HepG2 (cell line): ENCODE results near the gene STIMATE. TPM values are rescaled to one million over a fixed set of nuclear protein-coding genes. Genes with fewer than 3 reads are reported as not detected.

Source experiments
- BRD4 ChIP-seq: sonication (generic); formaldehyde crosslinking; IDR thresholded peaks from 2 replicates; pipeline ENCODE4 v1.4.0; 2020; ENCODE audit warnings: missing genetic modification reagents
- DMAP1 ChIP-seq: IDR thresholded peaks from 2 replicates; pipeline ENCODE4 v1.6.1; 2016
- FOXA1 ChIP-seq, 2 experiments: fragments of 450-650 bp in 1 of 2; sonication (generic) in 1 of 2; formaldehyde crosslinking in 1 of 2; IDR thresholded peaks; 2 replicates each; pipeline versions ENCODE4 v1.4.0 to v1.6.1; 2016 to 2020; ENCODE audit warnings: missing genetic modification reagents in 1 of 2
- MED13 ChIP-seq: sonication (generic); formaldehyde crosslinking; IDR thresholded peaks from 2 replicates; pipeline ENCODE4 v1.5.0; 2020; ENCODE audit warnings: missing genetic modification reagents
- NKX3-1 ChIP-seq: sonication (generic); formaldehyde crosslinking; IDR thresholded peaks from 2 replicates; pipeline ENCODE4 v1.5.0; 2020; ENCODE audit warnings: missing genetic modification reagents
- PHB2 ChIP-seq: fragments of 450-650 bp; IDR thresholded peaks from 2 replicates; pipeline ENCODE4 v1.6.1; 2018; ENCODE audit not compliant: partially characterized antibody
- RAD21 ChIP-seq: fragments of 450-650 bp; formaldehyde crosslinking; IDR thresholded peaks from 2 replicates; pipeline ENCODE4 v1.5.0; 2020; ENCODE audit warnings: mild to moderate bottlenecking
- THAP11 ChIP-seq: IDR thresholded peaks from 2 replicates; pipeline ENCODE4 v1.6.1; 2016; ENCODE audit warnings: missing biosample characterization, missing genetic modification reagents
- ZBTB3 ChIP-seq: sonication (generic); formaldehyde crosslinking; IDR thresholded peaks from 2 replicates; pipeline ENCODE4 v1.4.0; 2020; ENCODE audit warnings: low read depth, mild to moderate bottlenecking, moderate library complexity, missing genetic modification reagents, borderline replicate concordance
- ZMYM3 ChIP-seq: sonication (generic); formaldehyde crosslinking; IDR thresholded peaks from 2 replicates; pipeline ENCODE4 v1.5.1; 2020; ENCODE audit warnings: mild to moderate bottlenecking, missing genetic modification reagents
- ZNF143 ChIP-seq: sonication (generic); formaldehyde crosslinking; IDR thresholded peaks from 2 replicates; pipeline ENCODE4 v1.4.0; 2020; ENCODE audit warnings: missing genetic modification reagents
- ZNF354B ChIP-seq: sonication (generic); formaldehyde crosslinking; IDR thresholded peaks from 2 replicates; pipeline ENCODE4 v1.8.0; 2022; ENCODE audit warnings: mild to moderate bottlenecking, missing genetic modification reagents
- ZNF597 ChIP-seq: sonication (generic); formaldehyde crosslinking; IDR thresholded peaks from 2 replicates; pipeline ENCODE4 v1.5.0; 2020; ENCODE audit warnings: missing genetic modification reagents
- ZNF646 ChIP-seq: sonication (generic); formaldehyde crosslinking; IDR thresholded peaks from 2 replicates; pipeline ENCODE4 v1.9.0; 2021; ENCODE audit warnings: mild to moderate bottlenecking, missing genetic modification reagents
- ZNF670 ChIP-seq: sonication (generic); formaldehyde crosslinking; IDR thresholded peaks from 2 replicates; pipeline ENCODE4 v1.8.0; 2022; ENCODE audit warnings: mild to moderate bottlenecking, missing genetic modification reagents, borderline replicate concordance
- polyA plus RNA-seq, 8 experiments: library from polyadenylated mRNA; depleted of rRNA in 3 of 8; stranded (reverse) in 7 of 8; unstranded in 1 of 8; fragments of >200 nt; fragmentation: Illumina TruSeq in 4 of 8; extraction: Trizol in 4 of 8; gene quantifications; 2 replicates each; pipeline versions ENCODE4 v1.2.1 to v1.2.3, GENCODE V29; 2011 to 2016; ENCODE audit warnings: low read depth in 4 of 8, missing spikeins in 1 of 8, mixed read lengths in 1 of 8; ENCODE audit not compliant: insufficient read depth in 1 of 8
- total RNA-seq, 5 experiments: library from RNA; depleted of rRNA; stranded (reverse); fragments of >200 nt; fragmentation: Illumina TruSeq; extraction: Trizol; gene quantifications; 2 replicates each; pipeline ENCODE4 v1.2.3, GENCODE V29; 2016; ENCODE audit warnings: low read depth in 1 of 5
- TF ChIP-seq, protein P1 (sequence below): sonication (generic); formaldehyde crosslinking; IDR thresholded peaks from 2 replicates; pipeline ENCODE4 v1.4.0; 2020; ENCODE audit warnings: missing genetic modification reagents
- TF ChIP-seq, protein P2 (sequence below): sonication (generic); formaldehyde crosslinking; IDR thresholded peaks from 2 replicates; pipeline ENCODE4 v1.5.1; 2020; ENCODE audit warnings: missing genetic modification reagents, mild to moderate bottlenecking, borderline replicate concordance
- TF ChIP-seq, protein P3 (sequence below): sonication (generic); formaldehyde crosslinking; IDR thresholded peaks from 2 replicates; pipeline ENCODE4 v1.8.0; 2022; ENCODE audit warnings: missing genetic modification reagents, mild to moderate bottlenecking, borderline replicate concordance

STIMATE gene
- total and polyA plus RNA-seq, 2 of the 13 experiments (the other 11 are each of a cell fraction or from before 2014, with no cell fraction given) = 5.7 to 11.7 TPM

GRCh38 chr3:52787246-52787645, 110.1 kb downstream of the STIMATE start (continued):
- TF ChIP-seq, protein P1, sequence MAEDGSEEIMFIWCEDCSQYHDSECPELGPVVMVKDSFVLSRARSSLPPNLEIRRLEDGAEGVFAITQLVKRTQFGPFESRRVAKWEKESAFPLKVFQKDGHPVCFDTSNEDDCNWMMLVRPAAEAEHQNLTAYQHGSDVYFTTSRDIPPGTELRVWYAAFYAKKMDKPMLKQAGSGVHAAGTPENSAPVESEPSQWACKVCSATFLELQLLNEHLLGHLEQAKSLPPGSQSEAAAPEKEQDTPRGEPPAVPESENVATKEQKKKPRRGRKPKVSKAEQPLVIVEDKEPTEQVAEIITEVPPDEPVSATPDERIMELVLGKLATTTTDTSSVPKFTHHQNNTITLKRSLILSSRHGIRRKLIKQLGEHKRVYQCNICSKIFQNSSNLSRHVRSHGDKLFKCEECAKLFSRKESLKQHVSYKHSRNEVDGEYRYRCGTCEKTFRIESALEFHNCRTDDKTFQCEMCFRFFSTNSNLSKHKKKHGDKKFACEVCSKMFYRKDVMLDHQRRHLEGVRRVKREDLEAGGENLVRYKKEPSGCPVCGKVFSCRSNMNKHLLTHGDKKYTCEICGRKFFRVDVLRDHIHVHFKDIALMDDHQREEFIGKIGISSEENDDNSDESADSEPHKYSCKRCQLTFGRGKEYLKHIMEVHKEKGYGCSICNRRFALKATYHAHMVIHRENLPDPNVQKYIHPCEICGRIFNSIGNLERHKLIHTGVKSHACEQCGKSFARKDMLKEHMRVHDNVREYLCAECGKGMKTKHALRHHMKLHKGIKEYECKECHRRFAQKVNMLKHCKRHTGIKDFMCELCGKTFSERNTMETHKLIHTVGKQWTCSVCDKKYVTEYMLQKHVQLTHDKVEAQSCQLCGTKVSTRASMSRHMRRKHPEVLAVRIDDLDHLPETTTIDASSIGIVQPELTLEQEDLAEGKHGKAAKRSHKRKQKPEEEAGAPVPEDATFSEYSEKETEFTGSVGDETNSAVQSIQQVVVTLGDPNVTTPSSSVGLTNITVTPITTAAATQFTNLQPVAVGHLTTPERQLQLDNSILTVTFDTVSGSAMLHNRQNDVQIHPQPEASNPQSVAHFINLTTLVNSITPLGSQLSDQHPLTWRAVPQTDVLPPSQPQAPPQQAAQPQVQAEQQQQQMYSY (CRISPR knock-in tag) = no peak
- TF ChIP-seq DMAP1 (CRISPR knock-in tag) = no peak
- no peak for TF ChIP-seq PHB2
- TF ChIP-seq NKX3-1 = no peak
- no peak for TF ChIP-seq ZNF143 (CRISPR knock-in tag)
- no peak for TF ChIP-seq RAD21 (CRISPR knock-in tag)
- no peak for TF ChIP-seq ZNF597 (CRISPR knock-in tag)
- peak; percentile 38; the same call in 1 of the 2 replicates for TF ChIP-seq MED13 (CRISPR knock-in tag)
- TF ChIP-seq ZNF354B (CRISPR knock-in tag) = no peak
- TF ChIP-seq ZNF670 (CRISPR knock-in tag) = no peak
- TF ChIP-seq ZBTB3 = no peak
- TF ChIP-seq THAP11 (CRISPR knock-in tag) = no peak
- no peak for TF ChIP-seq ZNF646 (CRISPR knock-in tag)
- TF ChIP-seq FOXA1 (IDR thresholded peaks at IDR 0.05) = no peak
- TF ChIP-seq FOXA1 (CRISPR knock-in tag; IDR thresholded peaks at IDR 0.05) = no peak
- TF ChIP-seq, protein P2, sequence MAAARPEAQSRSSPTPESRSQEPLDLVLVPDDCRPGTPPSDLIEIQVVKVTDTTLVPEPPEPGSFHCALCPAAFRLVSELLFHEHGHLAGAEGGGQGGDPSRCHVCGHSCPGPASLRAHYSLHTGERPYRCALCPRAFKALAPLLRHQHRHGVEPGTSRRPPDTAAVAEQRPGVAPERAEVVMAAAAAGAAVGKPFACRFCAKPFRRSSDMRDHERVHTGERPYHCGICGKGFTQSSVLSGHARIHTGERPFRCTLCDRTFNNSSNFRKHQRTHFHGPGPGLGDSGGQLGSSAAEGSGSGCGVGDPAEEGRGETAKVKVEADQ (CRISPR knock-in tag) = no peak
- no peak for TF ChIP-seq ZMYM3 (CRISPR knock-in tag)
- TF ChIP-seq BRD4 = 0 out of 2 replicates have a peak, but pooled peaks have one; percentile 39
- TF ChIP-seq, protein P3, sequence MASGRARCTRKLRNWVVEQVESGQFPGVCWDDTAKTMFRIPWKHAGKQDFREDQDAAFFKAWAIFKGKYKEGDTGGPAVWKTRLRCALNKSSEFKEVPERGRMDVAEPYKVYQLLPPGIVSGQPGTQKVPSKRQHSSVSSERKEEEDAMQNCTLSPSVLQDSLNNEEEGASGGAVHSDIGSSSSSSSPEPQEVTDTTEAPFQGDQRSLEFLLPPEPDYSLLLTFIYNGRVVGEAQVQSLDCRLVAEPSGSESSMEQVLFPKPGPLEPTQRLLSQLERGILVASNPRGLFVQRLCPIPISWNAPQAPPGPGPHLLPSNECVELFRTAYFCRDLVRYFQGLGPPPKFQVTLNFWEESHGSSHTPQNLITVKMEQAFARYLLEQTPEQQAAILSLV (CRISPR knock-in tag) = 0 out of 2 replicates have a peak, but pooled peaks have one; percentile 21
